ENCODE results near the gene SWI5.

SWI5 gene

GRCh38 chr9:128243215-128244018, 32.7 kb upstream of the SWI5 start:
- no peak overlapping the region for H3K9ac ChIP-seq (ENCODE audit: low read length)
- no peaks in the 10 kb centered on the region for H4K20me1 ChIP-seq (ENCODE audit: low read depth, low read length)

GRCh38 chr9:128244091-128244836, 31.8 kb upstream of the SWI5 start:
- H3K36me3 ChIP-seq (ENCODE audit: low read length) = no peaks in the 10 kb centered on the region
- H3K9me2 ChIP-seq (replicated peaks; ENCODE audit: insufficient read depth, low read length) = no peaks in the 10 kb centered on the region
- no peaks in the 10 kb centered on the region for H3K9me3 ChIP-seq (ENCODE audit: insufficient read depth, low read length)
- no peak overlapping the region for H2AFZ ChIP-seq (ENCODE audit: low read depth, low read length, severe bottlenecking)
- H3K9ac ChIP-seq (ENCODE audit: low read length) = no peak overlapping the region
- no peaks in the 10 kb centered on the region for H4K20me1 ChIP-seq (ENCODE audit: low read depth, low read length)
- H3K27ac ChIP-seq (ENCODE audit: low read depth, low read length) = no peak overlapping the region
- H3K79me2 ChIP-seq (ENCODE audit: insufficient read depth, low read length) = no peaks in the 10 kb centered on the region
- no peaks in the 10 kb centered on the region for H3F3A ChIP-seq (ENCODE audit: insufficient read depth)
- H3K4me3 ChIP-seq (ENCODE audit: insufficient read depth, low read length, poor library complexity, severe bottlenecking) = no peak overlapping the region
- H3K27me3 ChIP-seq (ENCODE audit: low read length) = no peaks in the 10 kb centered on the region
- TF ChIP-seq CTCF (IDR thresholded peaks at IDR 0.05; ENCODE audit: insufficient read depth, low read length, poor library complexity, severe bottlenecking) (no peak), EZH2phosphoT487 (conservative IDR thresholded peaks at IDR 0.05; ENCODE audit: low read length) (no peak)
- no peak overlapping the region for H3K4me2 ChIP-seq (ENCODE audit: low read depth, low read length, poor library complexity, severe bottlenecking)

More at GRCh38 chr9:128243215-128244018, 32.7 kb upstream of the SWI5 start:
- Histone ChIP-seq H3F3A (ENCODE audit: insufficient read depth) (no peaks in the 10 kb centered on the region), H2AFZ (ENCODE audit: low read depth, low read length, severe bottlenecking) (no peak overlapping the region), H3K4me2 (ENCODE audit: low read depth, low read length, poor library complexity, severe bottlenecking) (no peak overlapping the region), H3K9me2 (replicated peaks; ENCODE audit: insufficient read depth, low read length) (no peaks in the 10 kb centered on the region), H3K9me3 (ENCODE audit: insufficient read depth, low read length) (no peaks in the 10 kb centered on the region), H3K36me3 (ENCODE audit: low read length) (no peaks in the 10 kb centered on the region), H3K27me3 (ENCODE audit: low read length) (no peaks in the 10 kb centered on the region), H3K79me2 (ENCODE audit: insufficient read depth, low read length) (no peaks in the 10 kb centered on the region), H3K4me3 (ENCODE audit: insufficient read depth, low read length, poor library complexity, severe bottlenecking) (no peak overlapping the region), H3K27ac (ENCODE audit: low read depth, low read length) (no peak overlapping the region)
- no peak for TF ChIP-seq CTCF (IDR thresholded peaks at IDR 0.05; ENCODE audit: insufficient read depth, low read length, poor library complexity, severe bottlenecking)
- TF ChIP-seq EZH2phosphoT487 (conservative IDR thresholded peaks at IDR 0.05; ENCODE audit: low read length) = no peak

GRCh38 chr9:128244837-128245231, 31.2 kb upstream of the SWI5 start:
- no peaks in the 10 kb centered on the region for H3K9me2 ChIP-seq (replicated peaks; ENCODE audit: insufficient read depth, low read length)
- no peaks in the 10 kb centered on the region for H3K36me3 ChIP-seq (ENCODE audit: low read length)
- H4K20me1 ChIP-seq (ENCODE audit: low read depth, low read length) = no peaks in the 10 kb centered on the region
- TF ChIP-seq CTCF (IDR thresholded peaks at IDR 0.05; ENCODE audit: insufficient read depth, low read length, poor library complexity, severe bottlenecking) (no peak), EZH2phosphoT487 (conservative IDR thresholded peaks at IDR 0.05; ENCODE audit: low read length) (no peak)
- 0 out of 2 replicates have a peak, but pooled peaks cover 3% of the 10 kb centered on the region for H3F3A ChIP-seq (ENCODE audit: insufficient read depth)
- H2AFZ ChIP-seq (ENCODE audit: low read depth, low read length, severe bottlenecking) = no peak overlapping the region
- no peaks in the 10 kb centered on the region for H3K9me3 ChIP-seq (ENCODE audit: insufficient read depth, low read length)
- H3K79me2 ChIP-seq (ENCODE audit: insufficient read depth, low read length) = no peaks in the 10 kb centered on the region
- H3K4me2 ChIP-seq (ENCODE audit: low read depth, low read length, poor library complexity, severe bottlenecking) = no peak overlapping the region
- H3K9ac ChIP-seq (ENCODE audit: low read length) = no peak overlapping the region
- H3K27ac ChIP-seq (ENCODE audit: low read depth, low read length) = no peak overlapping the region
- no peak overlapping the region for H3K4me3 ChIP-seq (ENCODE audit: insufficient read depth, low read length, poor library complexity, severe bottlenecking)
- no peaks in the 10 kb centered on the region for H3K27me3 ChIP-seq (ENCODE audit: low read length)
